HG03135 (cell line): ENCODE measurements around the gene BNC1.
"Not testable (repeated sequence)": the region's sequence is repeated elsewhere in the genome, so short reads cannot be mapped to it uniquely, and the experiment has no call there.

Source experiments
- ATAC-seq: cut with Tn5 transposase; IDR thresholded peaks from one replicate; pipeline ENCODE4 v1.9.1; 2021; ENCODE audit warnings: mild to moderate bottlenecking, moderate library complexity; ENCODE audit not compliant: unreplicated experiment

The BNC1 gene

GRCh38 chr15:83299462-83299861 is 15.0 kb upstream of the BNC1 start:
- no peak for ATAC-seq

- no peak for ATAC-seq
These were observed 11.0 kb upstream of the BNC1 start for GRCh38 chr15:83295417-83295816.

DNA sequence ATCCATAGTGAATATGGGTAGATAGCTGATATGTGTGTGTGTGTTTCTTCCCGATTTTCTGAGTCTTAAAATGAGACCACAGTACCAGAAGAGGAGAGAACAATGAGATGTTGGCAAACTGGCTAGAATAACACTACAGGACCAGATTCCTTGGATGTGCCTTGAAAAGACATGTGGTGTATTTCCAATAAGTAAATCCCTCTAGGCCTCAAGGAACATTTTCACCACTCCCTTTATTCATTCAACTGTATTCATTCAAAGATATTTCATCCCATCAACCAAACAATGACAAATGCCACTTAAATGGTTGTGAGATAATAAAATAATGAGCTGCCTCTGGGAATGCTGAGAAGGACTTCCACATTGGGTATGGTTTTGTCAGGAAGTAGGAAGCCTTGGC is 8.7 kb upstream of the BNC1 start:
- no peak for ATAC-seq

GRCh38 chr15:83292317-83292716 is 7.9 kb upstream of the BNC1 start:
- no peak for ATAC-seq

DNA sequence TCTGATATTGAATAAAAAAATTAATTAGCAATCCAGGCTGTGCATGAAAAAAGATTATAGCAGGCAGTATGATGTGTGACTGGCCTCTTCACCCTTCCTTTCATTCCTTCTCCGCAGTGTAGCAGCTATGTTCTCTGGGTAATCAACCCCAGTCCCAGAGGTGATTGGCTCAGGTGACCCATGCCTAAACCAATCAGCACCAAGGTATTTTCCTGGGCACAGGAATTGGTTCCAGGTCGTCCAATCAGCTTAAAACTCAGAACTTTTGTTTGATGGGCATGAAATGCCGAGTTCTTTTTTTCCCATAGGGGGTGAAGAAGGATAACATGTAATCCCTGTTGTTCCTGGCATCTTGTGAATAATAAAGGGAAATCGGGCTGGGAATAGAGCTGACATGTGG is 5.8 kb upstream of the BNC1 start:
- ATAC-seq: no peak

- no peak for ATAC-seq
These were observed 4.7 kb upstream of the BNC1 start for GRCh38 chr15:83289160-83289559.

DNA sequence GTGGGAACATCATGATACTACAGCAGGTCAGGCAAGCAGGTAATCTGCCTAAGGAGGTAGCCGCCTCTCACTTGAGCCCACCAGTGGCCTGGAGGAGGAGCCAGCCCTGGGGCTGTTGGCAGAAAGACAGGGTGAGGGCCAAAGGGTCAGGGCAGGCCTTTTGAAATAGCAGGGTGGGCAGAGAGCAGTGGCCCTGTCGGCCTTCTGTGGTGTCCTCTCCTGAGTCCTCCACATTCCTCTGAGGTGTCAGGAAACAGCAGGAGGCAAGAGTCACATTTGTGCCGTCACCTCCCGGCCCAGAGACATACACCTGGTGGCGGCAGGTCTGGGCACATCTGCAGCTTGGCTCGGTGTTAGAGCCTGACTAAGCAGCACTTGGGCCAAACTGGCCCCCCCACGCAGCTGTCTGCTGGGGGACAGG is 3.9 kb upstream of the BNC1 start:
- ATAC-seq: no peak

DNA sequence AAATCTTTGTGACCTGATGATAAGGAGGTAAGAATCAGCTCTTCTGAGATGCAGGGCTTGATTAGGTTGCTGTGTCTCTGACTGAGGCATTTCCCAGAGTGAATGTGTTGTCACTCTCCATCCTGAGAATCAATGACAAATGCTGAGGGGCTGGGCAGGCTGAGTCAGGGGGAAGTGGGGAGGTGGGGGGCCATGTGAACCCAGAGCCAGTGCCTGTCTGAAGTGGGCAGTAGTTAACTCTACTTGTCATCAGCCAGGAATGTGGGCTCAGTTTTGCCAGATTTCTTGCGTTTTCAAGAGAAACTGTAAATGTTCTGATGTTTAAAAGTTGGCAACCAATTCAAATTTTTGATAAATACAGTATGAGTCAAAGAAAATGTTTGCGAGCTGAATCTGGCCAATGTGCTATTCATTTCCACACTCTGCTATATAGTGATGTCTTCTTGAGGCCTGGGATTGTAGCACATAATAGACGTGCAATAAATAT is 3.1 kb upstream of the BNC1 start:
- ATAC-seq: no peak

- no peak for ATAC-seq
These were observed 1.6 kb upstream of the BNC1 start for GRCh38 chr15:83285979-83286553.

GRCh38 chr15:83285284-83285978 is 967 bp upstream of the BNC1 start:
- ATAC-seq: no peak

DNA sequence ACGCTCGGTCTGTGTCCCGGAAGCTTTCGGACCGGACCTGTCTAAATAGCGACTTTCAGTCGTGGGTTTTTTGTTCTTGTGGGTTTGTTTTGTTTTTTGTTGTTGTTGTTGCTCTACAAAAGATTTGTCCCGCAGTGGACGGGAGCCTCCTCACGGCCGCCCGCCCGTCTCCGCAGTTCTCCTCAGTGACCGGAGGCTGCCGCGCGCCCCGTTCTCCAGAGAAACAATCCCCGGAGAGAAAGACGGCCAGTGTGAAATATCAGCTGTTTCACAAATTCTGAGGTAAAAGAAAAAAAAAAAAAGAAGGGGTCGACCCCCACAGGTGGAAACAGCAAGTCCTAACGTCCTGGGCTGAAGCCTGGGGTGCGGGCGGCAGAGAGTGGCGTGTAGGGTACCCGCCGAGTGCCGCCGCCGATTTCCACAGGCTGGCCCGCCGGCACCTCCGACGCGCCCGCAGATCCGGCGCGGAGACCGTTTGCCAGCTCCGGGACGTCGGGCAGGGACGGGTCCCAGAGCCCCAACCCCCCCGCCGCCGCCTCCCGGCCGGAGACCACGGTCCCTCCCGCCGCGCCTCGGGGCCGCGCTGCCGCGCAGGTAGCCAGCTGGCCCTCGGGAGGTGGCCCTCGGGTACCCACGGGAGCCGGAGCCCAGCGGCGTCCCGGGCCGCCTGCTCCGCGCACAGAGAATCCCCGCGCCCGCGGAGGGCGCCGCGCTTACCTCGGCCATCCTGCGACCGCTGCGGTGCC is 478 bp downstream of the BNC1 start:
- ATAC-seq: no peak

- no peak for ATAC-seq
These were observed 1.2 kb downstream of the BNC1 start for GRCh38 chr15:83283138-83283812.

- no peak for ATAC-seq
These were observed 1.7 kb downstream of the BNC1 start for GRCh38 chr15:83282776-83283137.

GRCh38 chr15:83282141-83282540 is 2.3 kb downstream of the BNC1 start:
- no peak for ATAC-seq

DNA sequence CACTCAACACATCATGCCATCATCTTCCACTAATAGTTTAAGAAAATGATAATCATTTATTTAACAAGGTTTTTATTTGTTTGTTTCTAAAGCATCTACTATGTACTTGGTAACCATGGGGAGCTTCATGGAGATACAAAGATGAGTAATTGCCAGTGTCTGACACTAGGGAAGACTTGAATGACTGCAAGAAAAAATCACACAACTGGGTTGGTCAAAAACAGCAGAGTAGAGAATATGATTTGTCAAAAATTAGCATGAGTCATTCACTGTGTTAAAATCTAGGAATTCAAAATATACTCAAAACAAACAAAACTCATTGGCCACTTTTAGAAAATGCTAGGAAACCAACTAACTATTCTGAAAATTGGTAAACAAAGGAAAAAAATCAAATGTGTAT is 6.3 kb downstream of the BNC1 start:
- no peak for ATAC-seq

DNA sequence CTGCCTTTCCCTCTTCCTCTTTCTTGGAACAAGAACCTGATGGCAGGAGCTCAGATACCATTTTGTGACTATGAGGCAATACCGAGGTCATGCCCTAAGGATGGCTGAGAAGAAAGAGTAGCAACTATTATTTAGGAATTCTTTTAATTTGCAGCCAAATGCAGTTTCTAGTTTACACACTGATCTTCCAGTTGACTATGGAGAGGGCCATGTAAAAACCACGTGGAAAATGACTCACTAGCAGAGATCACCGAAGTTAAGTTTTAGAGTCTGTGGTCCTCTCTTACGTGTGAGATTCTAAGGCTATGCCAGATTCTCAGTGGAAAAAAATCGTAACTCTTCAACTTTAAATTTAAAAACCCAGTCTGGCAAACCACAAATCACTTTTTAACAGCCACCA is 7.8 kb downstream of the BNC1 start:
- no peak for ATAC-seq

- ATAC-seq: no peak
These were observed 9.1 kb downstream of the BNC1 start for GRCh38 chr15:83275412-83275811.

DNA sequence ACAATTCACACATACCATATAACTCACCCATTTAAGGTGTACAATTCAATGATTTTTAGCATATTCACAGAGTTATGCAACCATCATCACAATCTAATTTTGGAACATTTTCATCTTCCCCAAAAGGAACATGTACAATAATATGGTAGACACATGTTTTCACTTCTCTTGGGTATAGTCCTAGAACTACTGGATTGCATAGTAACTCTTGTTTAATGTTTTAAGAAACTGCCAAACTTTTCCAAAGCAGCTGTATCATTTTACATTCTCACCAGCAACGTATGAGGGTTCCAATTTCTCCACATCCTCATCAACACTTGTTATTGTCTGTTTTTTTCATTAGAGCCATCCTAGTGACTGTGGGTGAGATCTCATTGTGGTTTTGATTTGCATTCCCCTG is 14.3 kb downstream of the BNC1 start:
- ATAC-seq: no peak

DNA sequence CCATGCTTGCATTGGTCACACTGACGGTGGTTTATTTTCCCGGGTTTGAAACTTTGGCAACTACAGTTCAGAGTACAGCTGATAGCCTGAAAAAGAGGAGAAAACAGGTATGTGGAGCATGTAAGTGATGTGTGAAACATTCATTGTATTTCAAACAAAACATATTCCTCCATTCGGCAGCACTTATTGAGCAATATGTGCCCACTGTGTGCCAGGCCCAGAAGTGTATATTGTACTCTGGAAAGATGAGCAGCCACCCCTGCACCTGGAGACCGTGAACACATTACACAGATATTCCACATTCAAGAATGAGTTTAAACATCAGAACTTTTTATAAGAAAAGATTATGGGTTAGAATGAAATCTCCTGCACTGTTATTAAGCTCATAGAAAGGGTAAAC is 16.3 kb downstream of the BNC1 start:
- ATAC-seq: no peak

GRCh38 chr15:83262594-83263315 is 21.7 kb downstream of the BNC1 start:
- no peak for ATAC-seq

GRCh38 chr15:83262181-83262580 is 22.3 kb downstream of the BNC1 start:
- not testable (repeated sequence) for ATAC-seq
